ENCODE measurements around the gene CASQ1.

DNA sequence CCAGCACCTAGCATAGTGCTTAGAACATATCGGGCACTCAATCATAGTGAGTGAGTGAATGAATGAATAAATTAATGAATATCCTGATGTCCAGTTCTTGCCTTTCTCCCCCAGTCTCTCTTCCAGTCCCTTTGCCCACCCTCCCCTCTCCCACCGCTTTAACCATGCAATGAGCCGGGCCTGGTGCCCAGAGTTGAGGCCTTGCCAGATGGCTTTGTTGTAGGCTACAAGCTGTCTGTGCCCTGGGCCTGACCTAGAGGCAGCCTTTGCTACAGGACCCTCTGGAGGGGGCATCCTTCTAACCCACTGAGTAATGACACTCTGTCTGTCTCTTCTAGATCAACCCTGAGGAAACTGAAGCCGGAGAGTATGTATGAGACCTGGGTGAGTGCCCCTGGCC is 6.9 kb downstream of the CASQ1 start:
- TF ChIP-seq, protein P1, sequence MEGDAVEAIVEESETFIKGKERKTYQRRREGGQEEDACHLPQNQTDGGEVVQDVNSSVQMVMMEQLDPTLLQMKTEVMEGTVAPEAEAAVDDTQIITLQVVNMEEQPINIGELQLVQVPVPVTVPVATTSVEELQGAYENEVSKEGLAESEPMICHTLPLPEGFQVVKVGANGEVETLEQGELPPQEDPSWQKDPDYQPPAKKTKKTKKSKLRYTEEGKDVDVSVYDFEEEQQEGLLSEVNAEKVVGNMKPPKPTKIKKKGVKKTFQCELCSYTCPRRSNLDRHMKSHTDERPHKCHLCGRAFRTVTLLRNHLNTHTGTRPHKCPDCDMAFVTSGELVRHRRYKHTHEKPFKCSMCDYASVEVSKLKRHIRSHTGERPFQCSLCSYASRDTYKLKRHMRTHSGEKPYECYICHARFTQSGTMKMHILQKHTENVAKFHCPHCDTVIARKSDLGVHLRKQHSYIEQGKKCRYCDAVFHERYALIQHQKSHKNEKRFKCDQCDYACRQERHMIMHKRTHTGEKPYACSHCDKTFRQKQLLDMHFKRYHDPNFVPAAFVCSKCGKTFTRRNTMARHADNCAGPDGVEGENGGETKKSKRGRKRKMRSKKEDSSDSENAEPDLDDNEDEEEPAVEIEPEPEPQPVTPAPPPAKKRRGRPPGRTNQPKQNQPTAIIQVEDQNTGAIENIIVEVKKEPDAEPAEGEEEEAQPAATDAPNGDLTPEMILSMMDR (IDR thresholded peaks at IDR 0.05): no peak
- TF ChIP-seq POLR2A (IDR thresholded peaks at IDR 0.05): no peak
